Hepatocyte (in vitro differentiated cells): ENCODE results near the gene TDRD10.

Experiments
- CTCF ChIP-seq: fragments of 200-600 bp; sonication (generic); IDR thresholded peaks from 2 replicates; pipeline ENCODE4 v1.5.1; 2016; ENCODE audit warnings: antibody characterized with exemption, mild to moderate bottlenecking; ENCODE audit not compliant: poor library complexity
- EZH2 ChIP-seq: fragments of 200-600 bp; sonication (generic); IDR thresholded peaks from 2 replicates; pipeline ENCODE4 v1.6.1; 2016; ENCODE audit warnings: antibody characterized with exemption, mild to moderate bottlenecking, borderline replicate concordance
- EZH2phosphoT487 ChIP-seq: fragments of 200-600 bp; sonication (generic); IDR thresholded peaks from one replicate; pipeline ENCODE4 v1.6.1; 2018; ENCODE audit warnings: antibody characterized with exemption, mild to moderate bottlenecking, low read depth, moderate library complexity; ENCODE audit not compliant: unreplicated experiment, severe bottlenecking

GRCh38 chr1:154514066-154514553 lies 12.1 kb downstream of the TDRD10 start:
- no peak for TF ChIP-seq CTCF
- TF ChIP-seq EZH2 = no peak
- TF ChIP-seq EZH2phosphoT487 = no peak
